Effector CD4-positive, alpha-beta T cell (primary cell): Measurements from ENCODE around the gene DDX39A.

Experiments used
- DNase-seq: peaks from one replicate; pipeline ENCODE4 v3.0.0-alpha.2; 2020

The DDX39A gene

GRCh38 chr19:14433554-14434501 is 14.7 kb upstream of the DDX39A start:
- peak; percentile 35 for DNase-seq

GRCh38 chr19:14432791-14433553 is 13.8 kb upstream of the DDX39A start, which contains the start of gene PKN1:
Gene PKN1 (plus strand): TSS chr19:14433306. CDS start chr19:14433522, 216 bp downstream.
- peak; percentile 24 for DNase-seq

- no peak for DNase-seq
Measured at GRCh38 chr19:14430712-14431111, 11.6 kb upstream of the DDX39A start.

- no peak for DNase-seq
Measured at GRCh38 chr19:14428882-14429416, 9.8 kb upstream of the DDX39A start.

GRCh38 chr19:14427461-14427860 is 8.3 kb upstream of the DDX39A start:
- DNase-seq: no peak

GRCh38 chr19:14425696-14426138 is 6.6 kb upstream of the DDX39A start:
- no peak for DNase-seq

- peak; percentile 75 for DNase-seq
Measured at GRCh38 chr19:14418856-14419105, 360 bp downstream of the DDX39A start.

- no peak for DNase-seq
Measured at GRCh38 chr19:14416817-14417231, 2.3 kb downstream of the DDX39A start.

- DNase-seq: no peak
Measured at GRCh38 chr19:14414926-14415690, 4.0 kb downstream of the DDX39A start.

GRCh38 chr19:14413693-14414181 is 5.4 kb downstream of the DDX39A start:
- DNase-seq: no peak

GRCh38 chr19:14412996-14413692 is 6.0 kb downstream of the DDX39A start:
- DNase-seq: no peak

- no peak for DNase-seq
Measured at GRCh38 chr19:14412324-14412995, 6.7 kb downstream of the DDX39A start.

GRCh38 chr19:14411938-14412245 is 7.2 kb downstream of the DDX39A start:
- DNase-seq: no peak

- no peak for DNase-seq
Measured at GRCh38 chr19:14411161-14411937, 7.8 kb downstream of the DDX39A start.

GRCh38 chr19:14410091-14411051 is 8.8 kb downstream of the DDX39A start:
- DNase-seq: no peak

GRCh38 chr19:14409146-14410023 is 9.8 kb downstream of the DDX39A start:
- no peak for DNase-seq

GRCh38 chr19:14408491-14409145 is 10.5 kb downstream of the DDX39A start:
- DNase-seq: no peak
